WTC11 (cell line): ENCODE results near the gene AMACR.
"Not testable (repeated sequence)": the region's sequence is repeated elsewhere in the genome, so short reads cannot be mapped to it uniquely, and the experiment has no call there.

Experiments used
- CBFB ChIP-seq: sonication (generic); formaldehyde crosslinking; IDR thresholded peaks from 2 replicates; pipeline ENCODE4 v1.8.1; 2022; ENCODE audit warnings: mild to moderate bottlenecking, low read depth, missing genetic modification reagents
- CTCF ChIP-seq: fragments of 200-600 bp; IDR thresholded peaks from 2 replicates; pipeline ENCODE4 v1.8.0; 2022; ENCODE audit warnings: antibody characterized with exemption
- E2F4 ChIP-seq: sonication (generic); formaldehyde crosslinking; IDR thresholded peaks from 2 replicates; pipeline ENCODE4 v1.8.1; 2022; ENCODE audit warnings: low read depth, mild to moderate bottlenecking, moderate library complexity, missing genetic modification reagents, borderline replicate concordance
- FOXJ3 ChIP-seq: sonication (generic); formaldehyde crosslinking; IDR thresholded peaks from 2 replicates; pipeline ENCODE4 v1.9.0; 2021; ENCODE audit warnings: missing genetic modification reagents, mild to moderate bottlenecking, borderline replicate concordance
- HMGA2 ChIP-seq: fragments of 250-450 bp; sonication (Bioruptor Pico); IDR thresholded peaks from 2 replicates; pipeline ENCODE4 v1.4.0; 2021; ENCODE audit warnings: mild to moderate bottlenecking, moderate library complexity
- NFATC4 ChIP-seq: fragments of 250-450 bp; sonication (Bioruptor Pico); IDR thresholded peaks from 2 replicates; pipeline ENCODE4 v1.9.0; 2021; ENCODE audit warnings: mild to moderate bottlenecking
- SMAD4 ChIP-seq: sonication (generic); formaldehyde crosslinking; IDR thresholded peaks from 2 replicates; pipeline ENCODE4 v1.8.0; 2022; ENCODE audit warnings: mild to moderate bottlenecking, missing genetic modification reagents
- SOX15 ChIP-seq: fragments of 250-450 bp; sonication (Bioruptor Pico); IDR thresholded peaks from 2 replicates; pipeline ENCODE4 v1.9.0; 2021; ENCODE audit warnings: mild to moderate bottlenecking
- SP1 ChIP-seq: sonication (generic); formaldehyde crosslinking; conservative IDR thresholded peaks from 2 replicates; pipeline ENCODE4 v1.8.1; 2022; ENCODE audit warnings: missing genetic modification reagents
- TCF7 ChIP-seq: sonication (generic); formaldehyde crosslinking; IDR thresholded peaks from 2 replicates; pipeline ENCODE4 v1.8.0; 2022; ENCODE audit warnings: mild to moderate bottlenecking, low read depth, missing genetic modification reagents, moderate library complexity
- USF1 ChIP-seq: sonication (generic); formaldehyde crosslinking; IDR thresholded peaks from 2 replicates; pipeline ENCODE4 v1.8.0; 2022; ENCODE audit warnings: mild to moderate bottlenecking, missing genetic modification reagents
- ZNF281 ChIP-seq: sonication (generic); formaldehyde crosslinking; IDR thresholded peaks from 2 replicates; pipeline ENCODE4 v1.8.0; 2023; ENCODE audit warnings: mild to moderate bottlenecking, missing genetic modification reagents
- ZNF416 ChIP-seq: fragments of 250-450 bp; sonication (Bioruptor Pico); IDR thresholded peaks from 2 replicates; pipeline ENCODE4 v1.9.0; 2021; ENCODE audit warnings: mild to moderate bottlenecking, inconsistent platforms

GRCh38 chr5:34030585-34030984, 22.7 kb upstream of the AMACR start:
- TF ChIP-seq CTCF; HMGA2 (CRISPR knock-in tag); SMAD4; SP1 (CRISPR knock-in tag); FOXJ3 (CRISPR knock-in tag); ZNF281 (CRISPR knock-in tag); NFATC4 (CRISPR knock-in tag); E2F4 (CRISPR knock-in tag); SOX15; CBFB (CRISPR knock-in tag); TCF7 (CRISPR knock-in tag); ZNF416; USF1: not testable (repeated sequence)
